ENCODE results near the gene HTRA3.

Gene HTRA3

GRCh38 chr4:8270418-8270771 is 841 bp downstream of the HTRA3 start:
- DNase-seq: no peak

- no peak for DNase-seq
Measured at GRCh38 chr4:8270912-8271815, 1.6 kb downstream of the HTRA3 start.

- no peak for DNase-seq
Measured at GRCh38 chr4:8271821-8272220, 2.3 kb downstream of the HTRA3 start.

GRCh38 chr4:8272472-8273428 is 3.2 kb downstream of the HTRA3 start:
- DNase-seq: no peak

GRCh38 chr4:8273450-8273849 is 3.9 kb downstream of the HTRA3 start:
- no peak for DNase-seq

GRCh38 chr4:8274066-8274652 is 4.6 kb downstream of the HTRA3 start:
- DNase-seq: no peak

GRCh38 chr4:8274765-8275547 is 5.4 kb downstream of the HTRA3 start:
- DNase-seq: peak; percentile 94

- no peak for DNase-seq
Measured at GRCh38 chr4:8275548-8275910, 6.0 kb downstream of the HTRA3 start.

GRCh38 chr4:8276358-8277240 is 7.0 kb downstream of the HTRA3 start:
- peak; percentile 38 for DNase-seq

- no peak for DNase-seq
Measured at GRCh38 chr4:8277356-8278008, 7.9 kb downstream of the HTRA3 start.

GRCh38 chr4:8278009-8278395 is 8.4 kb downstream of the HTRA3 start:
- no peak for DNase-seq

GRCh38 chr4:8278421-8279287 is 9.1 kb downstream of the HTRA3 start:
- DNase-seq: peak; percentile 98

GRCh38 chr4:8279321-8280157 is 10.0 kb downstream of the HTRA3 start:
- no peak for DNase-seq

GRCh38 chr4:8280158-8280875 is 10.8 kb downstream of the HTRA3 start:
- no peak for DNase-seq

- no peak for DNase-seq
Measured at GRCh38 chr4:8280876-8281440, 11.4 kb downstream of the HTRA3 start.

GRCh38 chr4:8281519-8282133 is 12.1 kb downstream of the HTRA3 start:
- peak; percentile 84 for DNase-seq

- no peak for DNase-seq
Measured at GRCh38 chr4:8282134-8282641, 12.6 kb downstream of the HTRA3 start.
